Sigmoid colon (tissue), 4 donors: Measurements from ENCODE around the gene TSHZ1.

Source experiments
- CTCF ChIP-seq, 4 experiments: fragments of 450-650 bp in 3 of 4; fragments of 200-600 bp in 1 of 4; IDR thresholded peaks; one replicate each; pipeline ENCODE4 v1.5.1; 2016 to 2019; ENCODE audit warnings: antibody characterized with exemption in 4 of 4, mild to moderate bottlenecking in 3 of 4, moderate library complexity in 2 of 4
- EP300 ChIP-seq, 4 donors: sonication (generic); formaldehyde crosslinking; IDR thresholded peaks; one replicate each; pipeline ENCODE4 v1.6.1; 2017; ENCODE audit warnings: antibody characterized with exemption in 4 of 4

GRCh38 chr18:75317300-75317699 lies 106.7 kb downstream of the TSHZ1 start:
- TF ChIP-seq CTCF (IDR thresholded peaks at IDR 0.05) (no peak), EP300 (IDR thresholded peaks at IDR 0.05) (no peak)
